T-helper 1 cell treated with Interleukin-12 subunit alpha and Interleukin-12 subunit beta and Interleukin-4 antibody, amounts not matched to agents 30 μg/mL and 1 μg/mL, for 36 hours (primary cell): Measurements from ENCODE around the gene MYO7A.

ENCODE experiments used
- H3K27ac Mint-ChIP-seq: one replicate; pipeline ENCODE4 v1.8.0; 2021; ENCODE audit warnings: mild to moderate bottlenecking, mixed read lengths
- H3K27me3 Mint-ChIP-seq: one replicate; pipeline ENCODE4 v1.8.0; 2021; ENCODE audit warnings: low read depth, mixed read lengths
- H3K36me3 Mint-ChIP-seq: one replicate; pipeline ENCODE4 v1.8.0; 2021; ENCODE audit warnings: low read depth, mixed read lengths
- H3K4me1 Mint-ChIP-seq: one replicate; pipeline ENCODE4 v1.8.0; 2021; ENCODE audit warnings: low read depth, mixed read lengths
- H3K4me3 Mint-ChIP-seq: one replicate; pipeline ENCODE4 v1.8.0; 2021; ENCODE audit warnings: mild to moderate bottlenecking, moderate library complexity, mixed read lengths
- H3K9me3 Mint-ChIP-seq: one replicate; pipeline ENCODE4 v1.8.0; 2021; ENCODE audit warnings: mixed read lengths

Gene MYO7A

GRCh38 chr11:77244277-77245027, 116.4 kb downstream of the MYO7A start:
- Mint-ChIP-seq H3K36me3 (no peaks in the 10 kb centered on the region), H3K27ac (no peak overlapping the region), H3K4me1 (peaks cover 3% of the 10 kb centered on the region), H3K27me3 (no peaks in the 10 kb centered on the region), H3K9me3 (no peaks in the 10 kb centered on the region), H3K4me3 (no peak overlapping the region)

GRCh38 chr11:77249427-77249826, 121.4 kb downstream of the MYO7A start:
- Mint-ChIP-seq H3K27ac (no peak overlapping the region), H3K9me3 (peaks cover 22% of the 10 kb centered on the region), H3K27me3 (no peaks in the 10 kb centered on the region)

GRCh38 chr11:77250881-77251640, 123.0 kb downstream of the MYO7A start:
- Mint-ChIP-seq H3K27ac (no peak overlapping the region), H3K4me3 (no peak overlapping the region), H3K9me3 (peaks cover 22% of the 10 kb centered on the region)

More at GRCh38 chr11:77249427-77249826, 121.4 kb downstream of the MYO7A start:
- peaks cover 3% of the 10 kb centered on the region for H3K4me1 Mint-ChIP-seq
- H3K36me3 Mint-ChIP-seq: no peaks in the 10 kb centered on the region
- no peak overlapping the region for H3K4me3 Mint-ChIP-seq

GRCh38 chr11:77252555-77253270, 124.7 kb downstream of the MYO7A start:
- Mint-ChIP-seq H3K27me3 (no peaks in the 10 kb centered on the region), H3K27ac (no peak overlapping the region), H3K4me3 (no peak overlapping the region), H3K9me3 (peaks cover 22% of the 10 kb centered on the region), H3K36me3 (no peaks in the 10 kb centered on the region), H3K4me1 (no peaks in the 10 kb centered on the region)

More at GRCh38 chr11:77250881-77251640, 123.0 kb downstream of the MYO7A start:
- H3K4me1 Mint-ChIP-seq: no peaks in the 10 kb centered on the region
- H3K36me3 Mint-ChIP-seq: no peaks in the 10 kb centered on the region
- no peaks in the 10 kb centered on the region for H3K27me3 Mint-ChIP-seq

- no peaks in the 10 kb centered on the region for H3K27me3 Mint-ChIP-seq
- peaks cover 22% of the 10 kb centered on the region for H3K9me3 Mint-ChIP-seq
- no peak overlapping the region for H3K27ac Mint-ChIP-seq
- no peak overlapping the region for H3K4me3 Mint-ChIP-seq
- no peaks in the 10 kb centered on the region for H3K36me3 Mint-ChIP-seq
- no peaks in the 10 kb centered on the region for H3K4me1 Mint-ChIP-seq
Observed at GRCh38 chr11:77253690-77254089, 125.6 kb downstream of the MYO7A start.

GRCh38 chr11:77259641-77260040, 131.6 kb downstream of the MYO7A start:
- Mint-ChIP-seq H3K4me3 (no peak overlapping the region), H3K9me3 (peaks cover 8% of the 10 kb centered on the region), H3K36me3 (no peaks in the 10 kb centered on the region), H3K4me1 (no peaks in the 10 kb centered on the region), H3K27me3 (peaks cover 23% of the 10 kb centered on the region), H3K27ac (no peak overlapping the region)

GRCh38 chr11:77262803-77263202, 134.8 kb downstream of the MYO7A start:
- no peaks in the 10 kb centered on the region for H3K4me1 Mint-ChIP-seq
- no peak overlapping the region for H3K4me3 Mint-ChIP-seq
- peaks cover 27% of the 10 kb centered on the region for H3K27me3 Mint-ChIP-seq
- no peak overlapping the region for H3K27ac Mint-ChIP-seq
- H3K9me3 Mint-ChIP-seq: peaks cover 8% of the 10 kb centered on the region
- H3K36me3 Mint-ChIP-seq: no peaks in the 10 kb centered on the region
